Stimulated activated CD8-positive, alpha-beta memory T cell treated with anti-CD3 and anti-CD28 coated beads, Interleukin-15, amount 100 ng/mL, for 1 hour (primary cell): ENCODE results near the gene MED12.
"Not testable (repeated sequence)": the region's sequence is repeated elsewhere in the genome, so short reads cannot be mapped to it uniquely, and the experiment has no call there.

Experiments
- DNase-seq: peaks from one replicate; pipeline ENCODE4 v3.0.0-alpha.2; 2020; ENCODE audit warnings: low read depth

MED12 gene

DNA sequence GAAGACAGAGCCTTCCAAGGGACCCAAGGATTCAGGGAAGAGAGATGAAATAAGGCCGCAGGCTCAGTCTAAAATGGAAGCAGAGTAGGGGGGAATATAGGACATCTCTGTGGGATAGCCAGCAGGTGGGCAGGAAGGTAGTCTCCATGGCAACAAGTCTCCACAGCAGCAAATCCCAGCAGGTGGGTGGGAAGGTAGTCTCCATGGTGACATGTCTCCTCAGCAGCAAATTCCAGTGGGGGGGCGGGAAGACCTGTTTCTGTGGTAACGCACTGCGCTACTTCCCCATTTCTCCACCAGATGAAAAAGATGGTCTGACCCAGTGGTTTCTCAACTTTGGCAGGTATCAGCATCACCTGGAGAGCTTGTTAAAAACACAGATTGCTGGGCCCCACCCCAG is 44.6 kb downstream of the MED12 start:
- DNase-seq, result no peak

- DNase-seq, result no peak
Measured at GRCh38 chrX:71164071-71164470, 45.7 kb downstream of the MED12 start.

GRCh38 chrX:71166461-71166860 is 48.1 kb downstream of the MED12 start:
- DNase-seq, result no peak

- DNase-seq, result no peak
Measured at GRCh38 chrX:71167031-71167781, 48.8 kb downstream of the MED12 start.

DNA sequence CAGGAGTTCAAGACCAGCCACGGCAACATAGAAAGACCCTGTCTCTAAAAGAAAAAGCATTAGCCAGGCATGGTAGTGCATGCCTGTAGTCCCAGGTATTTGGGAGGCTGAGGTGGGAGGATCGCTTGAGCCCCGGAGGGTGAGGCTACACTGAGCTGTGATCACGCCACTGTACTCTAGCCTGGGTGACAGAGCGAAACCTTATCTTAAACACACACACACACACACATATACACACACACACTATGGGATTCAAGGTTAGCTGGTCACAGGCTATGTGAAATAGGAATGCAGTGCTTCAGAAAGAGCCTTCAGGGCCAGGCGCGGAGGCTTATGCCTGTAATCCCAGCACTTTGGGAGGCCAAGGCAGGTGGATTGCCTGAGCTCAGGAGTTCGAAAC is 49.7 kb downstream of the MED12 start:
- DNase-seq, result no peak

GRCh38 chrX:71169586-71169985 is 51.2 kb downstream of the MED12 start:
- no peak for DNase-seq

- DNase-seq, result no peak
Measured at GRCh38 chrX:71170660-71171059, 52.3 kb downstream of the MED12 start.

DNA sequence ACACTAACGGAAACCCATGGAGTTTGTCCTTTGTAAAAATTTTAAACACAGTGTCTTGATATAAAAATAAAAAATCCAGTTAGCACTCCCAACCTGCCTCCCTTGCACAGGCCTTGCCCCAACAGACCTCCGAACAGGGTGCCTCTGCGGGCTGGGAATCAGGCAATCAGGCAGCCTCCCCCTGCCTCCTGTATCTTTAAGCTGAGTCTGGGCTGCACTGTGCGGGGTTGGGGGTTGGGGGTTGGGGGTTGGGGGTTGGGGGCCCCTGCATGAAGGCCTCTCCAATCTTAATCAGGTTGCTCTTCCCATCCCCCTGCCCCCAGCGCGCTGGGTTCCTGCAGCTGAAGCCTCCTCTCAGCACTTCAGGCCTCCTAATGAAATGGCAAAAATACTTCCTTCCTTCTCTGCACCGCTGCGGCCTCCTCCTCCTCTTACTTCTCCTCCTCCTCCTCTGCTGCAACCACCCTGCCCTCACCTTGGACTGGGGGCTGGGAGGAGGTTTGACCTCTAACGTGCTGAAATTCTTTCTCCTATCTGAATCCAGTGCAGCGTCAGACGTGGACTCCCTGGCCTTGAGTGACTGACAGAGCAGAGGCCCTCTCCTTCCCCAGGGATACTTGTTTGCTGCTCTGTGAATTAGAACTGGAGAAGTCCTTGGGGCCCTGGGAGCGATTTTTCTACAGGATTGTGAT is 52.9 kb downstream of the MED12 start:
- no peak for DNase-seq

DNA sequence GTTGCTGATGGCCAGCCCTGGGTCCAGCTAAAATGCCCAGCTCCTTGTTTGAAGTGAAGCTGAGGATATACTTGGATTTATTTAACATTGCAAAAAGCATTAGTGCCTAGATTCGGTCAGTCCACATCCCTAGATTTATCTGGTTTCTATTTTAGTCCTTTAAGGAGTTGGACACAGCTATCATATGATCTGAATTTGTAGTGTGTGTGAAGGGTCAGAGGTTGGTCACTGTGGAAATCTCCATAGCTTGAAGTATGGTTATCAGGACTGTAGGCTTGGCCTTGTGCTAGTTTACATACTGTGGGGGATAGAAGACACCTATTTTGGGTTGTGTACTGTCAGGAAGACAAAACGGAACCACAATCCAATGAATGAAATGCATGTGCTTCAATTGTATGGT is 55.0 kb downstream of the MED12 start:
- no peak for DNase-seq

DNA sequence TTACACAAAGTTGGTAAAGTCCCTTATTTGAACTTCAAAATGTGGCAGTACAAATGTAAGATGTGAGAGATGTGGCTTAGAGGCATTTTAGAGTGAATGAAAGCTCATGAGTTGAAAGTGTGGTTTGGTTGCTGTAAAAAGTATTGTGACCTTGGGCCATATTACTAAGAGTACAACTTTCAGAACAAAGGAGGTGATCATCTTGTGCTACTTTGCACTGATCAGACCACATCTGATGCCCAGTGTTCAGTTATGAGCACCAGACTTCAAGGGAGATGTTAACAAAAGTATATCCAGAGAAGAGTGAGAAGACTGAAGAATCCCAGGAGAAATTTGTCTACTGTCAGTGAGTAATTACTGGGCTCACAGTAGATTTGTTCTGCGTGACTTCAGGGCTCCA is 56.4 kb downstream of the MED12 start:
- no peak for DNase-seq

- no peak for DNase-seq
Measured at GRCh38 chrX:71175531-71175930, 57.1 kb downstream of the MED12 start.

GRCh38 chrX:71177327-71177726 is 58.9 kb downstream of the MED12 start:
- DNase-seq, result no peak

GRCh38 chrX:71178908-71179307 is 60.5 kb downstream of the MED12 start:
- no peak for DNase-seq

DNA sequence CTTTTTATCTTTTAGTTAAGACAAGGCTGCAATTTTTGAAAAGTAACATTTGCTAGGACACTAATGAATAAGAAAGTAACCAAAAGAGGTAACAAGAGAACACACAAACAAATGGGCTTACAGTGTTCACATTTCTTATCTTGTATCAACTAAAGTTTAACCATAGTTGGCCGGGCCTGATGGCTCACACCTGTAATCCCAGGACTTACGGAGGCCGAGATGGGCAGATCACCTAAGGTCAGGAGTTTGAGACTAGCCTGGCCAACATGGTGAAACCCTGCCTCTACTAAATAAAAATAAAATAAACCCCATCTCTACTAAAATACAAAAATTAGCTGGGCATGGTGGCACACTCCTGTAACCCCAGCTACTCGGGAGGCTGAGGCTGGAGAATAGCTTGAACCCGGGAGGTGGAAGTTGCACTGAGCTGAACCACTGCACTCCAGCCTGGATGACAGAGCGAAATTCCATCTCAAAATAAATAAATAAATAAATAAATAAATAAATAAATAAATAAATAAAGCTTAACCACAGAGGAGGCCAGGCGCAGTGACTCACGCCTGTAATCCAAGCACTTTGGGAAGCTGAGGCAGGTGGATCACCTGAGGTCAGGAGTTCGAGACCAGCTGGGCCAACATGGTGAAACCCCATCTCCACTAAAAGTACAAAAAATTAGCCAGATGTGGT is 62.3 kb downstream of the MED12 start:
- not testable (repeated sequence) for DNase-seq

DNA sequence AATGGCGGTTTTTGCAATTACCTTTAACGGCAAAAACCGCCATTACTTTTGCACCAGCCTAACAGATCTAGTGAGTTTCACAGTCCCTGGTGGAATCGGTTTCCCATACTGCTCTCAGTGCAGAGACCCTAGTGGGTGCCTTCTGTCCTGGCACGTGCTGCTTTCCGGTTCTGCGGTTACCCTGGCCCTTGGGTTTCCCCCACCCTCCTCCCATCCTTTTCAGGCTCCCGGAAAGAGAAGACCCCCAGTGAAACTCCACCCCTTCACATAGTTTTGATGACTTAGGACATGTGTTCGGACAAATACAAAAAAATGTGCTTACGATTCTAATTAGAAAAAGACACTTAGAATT is 63.1 kb downstream of the MED12 start:
- no peak for DNase-seq

- DNase-seq, result peak; percentile 51
Measured at GRCh38 chrX:71181910-71182799, 63.8 kb downstream of the MED12 start.

GRCh38 chrX:71182871-71183270 is 64.5 kb downstream of the MED12 start:
- DNase-seq, result no peak

- DNase-seq, result no peak
Measured at GRCh38 chrX:71183341-71183740, 64.9 kb downstream of the MED12 start.

DNA sequence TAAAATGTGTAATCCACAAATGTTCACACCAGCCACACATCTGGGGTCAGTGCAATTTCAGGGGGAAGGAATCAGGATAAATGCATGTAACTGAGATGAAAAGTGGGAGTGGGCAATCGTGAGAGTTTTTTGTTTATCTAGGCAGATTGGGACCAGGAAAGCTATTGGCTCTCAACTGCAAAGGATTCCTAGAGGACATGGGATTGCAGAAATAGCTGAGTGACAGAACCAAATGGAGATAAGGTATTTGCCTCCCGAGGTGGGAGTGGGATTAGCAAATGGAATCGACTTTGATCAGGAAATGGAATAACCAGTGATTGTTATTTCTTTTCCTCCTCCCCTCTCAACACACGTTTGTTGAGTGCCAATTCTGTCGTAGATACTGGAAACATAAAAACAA is 65.7 kb downstream of the MED12 start:
- DNase-seq, result no peak

DNA sequence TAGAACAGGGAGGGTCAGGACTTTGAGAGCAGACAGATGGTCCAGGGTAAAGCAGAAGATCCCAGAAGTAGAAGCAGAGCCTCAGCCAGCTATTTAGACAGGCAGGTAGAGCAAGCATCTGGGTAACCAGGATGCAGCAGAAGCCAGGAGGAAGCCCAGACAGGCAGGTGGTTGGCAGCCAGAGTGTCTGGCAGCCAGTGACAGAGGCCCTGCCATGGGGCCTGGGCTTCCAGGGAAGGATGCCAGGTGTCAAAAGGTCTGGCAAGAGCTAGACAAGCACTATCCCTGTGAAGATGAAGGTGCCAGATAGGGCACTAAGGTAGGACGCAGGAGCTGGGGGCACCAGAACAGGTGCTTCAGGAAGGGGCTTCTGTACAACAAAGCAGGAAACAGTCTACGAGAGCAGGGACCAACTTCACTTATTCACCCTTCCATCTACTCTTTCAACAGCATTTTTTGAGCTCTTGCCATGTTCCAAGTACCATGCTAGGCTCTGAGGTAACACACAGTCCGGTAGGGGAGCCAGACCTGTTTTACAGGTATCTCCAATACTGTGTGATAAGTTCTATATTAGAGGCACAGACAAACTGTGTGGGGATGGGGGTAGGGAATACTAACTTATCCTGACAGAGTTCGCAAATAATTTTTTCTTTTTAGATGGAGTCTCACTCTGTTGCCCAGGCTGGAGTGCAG is 66.6 kb downstream of the MED12 start:
- no peak for DNase-seq

GRCh38 chrX:71191248-71191647 is 72.9 kb downstream of the MED12 start:
- DNase-seq, result no peak
